Left cardiac atrium (tissue), 4 donors: Measurements from ENCODE around the gene GPR107. TPM values are rescaled to one million over a fixed set of nuclear protein-coding genes. Genes with fewer than 3 reads are reported as not detected.

Source experiments
- ATAC-seq, 2 donors: fragments of 200-7000 bp; cut with Tn5 transposase; one replicate each; pipeline ENCODE4 v1.9.1; 2020; ENCODE audit warnings: mild to moderate bottlenecking in 2 of 2, moderate library complexity in 2 of 2
- DNase-seq: peaks from one replicate; pipeline ENCODE4 v3.0.0-alpha.2; 2020
- intact Hi-C, 2 donors: fragments of 100-400 bp; cut with DNase I; formaldehyde crosslinking; loops; one replicate each; pipeline versions ENCODE4 v1.14.1 to v1.15.1; 2022 to 2023
- total RNA-seq, 2 donors: library from RNA; stranded (reverse); fragmentation: NEBNext Ultra II Directional; extraction: Animal tissue kit (Norgen Biotek cat#: 25700); gene quantifications; one replicate each; pipeline ENCODE4 v1.2.1, GENCODE V29; 2021
- donor health status: DM: no; HTN: yes; CAD: no.
- donor health status: DM: no; HTN: yes; CAD: no; lungs with severe emphysema.
- donor health status: DM: yes; HTN: yes; CAD: no.
- donor health status: Dilated cardiomyopathy.

Gene GPR107
- total RNA-seq, 2 donors from 2014 or later: 23.6 to 27.6 TPM

DNA sequence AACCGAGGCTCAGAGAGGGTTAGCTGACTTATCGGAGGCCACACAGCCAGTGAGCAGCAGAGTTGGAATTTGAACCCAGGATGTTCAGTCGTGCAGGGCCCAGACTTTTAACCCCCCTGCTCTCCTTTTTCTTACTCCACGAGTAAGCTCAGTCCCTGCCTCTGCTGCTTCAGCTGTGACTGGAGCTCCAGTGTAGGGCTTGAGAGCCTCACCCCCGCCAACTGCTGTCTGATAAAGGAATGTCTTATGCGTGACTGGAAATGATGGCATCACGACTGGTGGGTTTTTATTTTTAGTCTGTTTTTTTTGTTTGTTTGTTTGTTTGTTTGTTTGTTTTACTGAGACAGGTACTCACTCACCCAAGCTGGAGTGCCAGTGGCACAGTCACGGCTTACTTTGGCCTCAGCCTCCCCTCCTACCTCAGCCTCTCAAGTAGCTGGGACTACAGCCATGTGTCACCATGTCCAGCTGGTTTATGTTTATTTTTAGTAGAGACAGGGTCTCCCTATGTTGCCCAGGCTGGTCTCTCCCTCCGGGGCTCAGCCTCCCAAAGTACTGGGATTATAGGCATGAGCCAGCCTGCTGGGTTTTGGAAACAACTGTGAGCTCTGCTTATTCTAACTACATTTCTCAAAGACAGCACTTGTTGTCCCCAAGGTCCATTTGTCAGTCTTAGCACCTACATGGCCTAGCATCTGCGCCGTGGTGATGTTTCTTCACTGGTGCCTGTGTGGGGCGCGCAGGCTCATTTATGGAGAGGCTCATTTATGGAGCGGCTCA lies 66.0 kb downstream of the GPR107 start:
- DNase-seq (no peak), ATAC-seq (no peak)
- intact Hi-C loops: loop anchor here in 1 of 2 donors (10.0 kb wide), 1 partner anchor 225 kb away; no protein-coding TSS in a partner anchor

DNA sequence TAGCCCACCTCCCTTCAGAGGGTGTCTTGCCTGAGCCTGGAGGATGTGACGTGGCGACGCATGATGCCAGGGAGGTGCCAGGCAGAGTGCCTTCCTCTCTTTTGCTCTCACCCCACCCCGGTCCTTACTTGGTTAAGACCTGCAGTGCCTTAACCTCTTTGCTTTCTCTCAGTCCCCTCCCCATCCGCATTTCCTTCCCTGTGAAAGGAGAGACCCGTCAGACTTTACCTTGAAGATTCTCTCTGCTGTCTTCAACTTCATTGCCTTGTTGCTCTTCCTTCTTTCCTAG lies 66.5 kb downstream of the GPR107 start:
- DNase-seq (no peak), ATAC-seq (no peak)
- intact Hi-C loops: no loop called here

DNA sequence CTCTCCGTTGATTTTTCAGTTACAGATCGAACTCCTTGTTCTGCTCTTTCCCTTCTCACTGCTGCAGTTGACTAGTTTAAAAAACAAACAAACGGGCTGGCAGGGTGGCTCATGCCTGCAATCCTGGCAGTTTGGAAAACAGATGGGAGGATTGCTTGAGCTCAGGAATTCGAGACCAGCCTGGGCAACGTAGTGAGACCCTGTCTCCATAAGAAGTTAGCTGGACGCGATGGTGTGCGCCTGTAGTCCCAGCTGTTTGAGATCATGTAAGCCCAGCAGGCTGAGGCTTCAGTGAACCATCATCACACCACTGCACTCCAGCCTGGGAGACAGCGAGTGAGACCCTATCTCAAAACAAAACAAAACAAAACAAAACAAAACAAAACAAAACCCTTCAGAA lies 67.1 kb downstream of the GPR107 start:
- no peak for ATAC-seq
- DNase-seq: no peak
- intact Hi-C loops: no loop called here

DNA sequence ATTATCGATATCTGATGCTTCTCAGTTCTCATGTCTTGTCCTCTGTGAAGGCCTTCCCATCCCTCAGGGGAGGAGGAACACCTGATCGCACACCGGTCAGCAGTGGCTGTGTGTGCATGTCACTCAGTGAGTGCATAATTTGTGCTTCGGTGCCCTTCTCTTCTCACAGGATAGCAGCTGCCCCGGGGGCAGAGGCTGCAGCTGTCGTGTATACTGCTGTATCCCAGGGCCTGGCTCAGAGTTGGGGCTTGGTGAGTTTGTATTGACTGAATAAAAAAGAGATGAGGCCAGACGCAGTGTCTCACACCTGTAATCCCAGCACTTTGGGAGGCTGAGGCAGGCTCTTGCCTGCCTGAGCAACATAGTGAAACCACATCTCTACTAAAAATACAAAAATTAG lies 68.8 kb downstream of the GPR107 start:
- ATAC-seq: no peak
- no peak for DNase-seq
- intact Hi-C loops: no loop called here

- DNase-seq (no peak), ATAC-seq (no peak)
- intact Hi-C loops: no loop called here
These were observed 70.6 kb downstream of the GPR107 start for GRCh38 chr9:130124085-130124860.

DNA sequence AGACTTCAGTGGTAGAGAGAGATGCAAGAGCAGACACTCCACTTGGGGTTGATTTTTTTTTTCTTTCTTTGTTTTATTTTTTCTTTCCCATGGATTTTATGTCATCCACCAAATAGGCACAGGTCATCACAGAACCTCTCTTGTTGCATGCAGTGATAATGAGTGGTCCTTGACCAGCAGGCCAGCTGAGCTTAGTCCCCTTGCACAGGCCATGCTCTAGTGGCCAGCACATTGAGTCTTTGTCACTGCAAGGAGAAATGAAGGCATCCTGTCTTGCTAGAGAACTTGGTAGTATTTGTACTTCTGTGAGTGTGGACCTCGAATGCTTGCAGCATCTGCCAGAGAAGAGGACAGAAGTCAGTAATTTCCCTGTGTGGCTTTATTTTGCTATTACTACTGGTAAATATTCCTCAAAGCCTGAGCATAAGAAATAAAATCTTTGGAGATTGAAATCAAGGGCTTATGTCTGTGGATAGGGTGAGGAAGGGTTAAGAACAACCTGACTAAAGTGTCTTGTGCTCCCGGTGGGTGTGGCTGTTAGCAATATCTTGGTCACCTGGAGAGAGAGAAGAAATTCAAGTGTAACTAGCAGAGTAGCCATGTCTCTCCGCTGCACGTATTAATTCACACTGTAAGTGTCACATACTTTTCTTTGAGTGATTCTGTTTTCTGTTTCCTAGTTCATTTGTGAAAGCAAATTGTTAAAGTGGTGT lies 73.2 kb downstream of the GPR107 start:
- ATAC-seq (no peak), DNase-seq (no peak)
- intact Hi-C loops: no loop called here

GRCh38 chr9:130128251-130128650 lies 74.5 kb downstream of the GPR107 start:
- intact Hi-C loops: no loop called here
- ATAC-seq: peak; percentile 63 to 80
- no peak for DNase-seq

DNA sequence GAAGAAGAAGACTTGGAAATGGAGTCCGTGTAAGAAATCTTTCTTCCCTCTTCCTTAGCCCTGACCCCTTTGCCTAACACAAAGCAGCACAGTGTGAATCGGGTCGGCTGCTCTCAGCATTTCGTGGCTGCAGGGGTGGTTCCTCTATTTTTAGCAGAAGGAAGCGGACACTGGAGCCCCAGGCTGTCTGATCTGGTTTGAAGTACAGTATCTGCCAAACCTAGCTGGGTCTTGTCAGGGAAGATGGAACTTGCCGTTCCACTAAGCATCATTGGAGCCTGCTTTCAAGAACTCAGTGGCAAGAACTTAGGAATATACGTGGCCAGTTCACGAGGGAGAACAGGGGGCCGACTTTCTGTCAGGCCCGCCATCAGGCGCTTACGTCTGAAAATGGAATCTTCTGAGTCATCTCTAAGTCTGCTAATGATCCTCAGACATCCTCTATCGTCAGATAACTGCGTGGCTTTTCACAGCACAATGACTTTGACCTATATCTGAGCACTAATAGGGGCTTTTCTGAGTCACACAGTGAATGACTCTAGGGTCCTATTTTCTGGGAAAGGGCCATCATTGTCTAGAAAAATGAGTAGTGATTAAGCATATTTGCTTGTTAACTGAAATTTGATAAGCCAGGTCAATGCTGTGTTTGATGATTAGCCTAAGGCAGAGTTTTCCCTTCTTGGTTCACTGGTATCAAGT lies 75.2 kb downstream of the GPR107 start:
- DNase-seq (peak; percentile 55), ATAC-seq (peak; percentile 82 to 86)
- intact Hi-C loops: no loop called here

GRCh38 chr9:130129432-130130061 lies 75.8 kb downstream of the GPR107 start:
- intact Hi-C loops: no loop called here
- ATAC-seq (peak in 1 of 2 donors; percentile 22), DNase-seq (no peak)

DNA sequence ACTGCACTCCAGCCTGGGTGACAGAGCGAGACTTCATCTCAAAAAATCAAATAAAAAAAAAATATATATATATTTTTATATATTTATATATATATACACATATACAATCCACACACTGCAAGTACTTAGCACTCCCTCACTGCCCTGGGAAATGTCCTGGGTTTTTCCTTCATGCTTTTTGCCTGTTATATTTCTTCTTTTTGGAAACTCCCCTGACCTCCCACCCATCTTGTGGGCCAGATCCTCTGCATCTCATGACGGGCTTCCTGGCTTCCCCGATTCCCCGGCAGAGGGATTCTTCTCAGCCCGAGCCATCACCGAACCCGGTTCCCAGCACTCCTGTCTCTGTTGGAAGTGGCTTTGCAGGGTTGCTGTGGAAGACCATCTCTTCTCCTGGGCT lies 79.0 kb downstream of the GPR107 start:
- ATAC-seq (no peak), DNase-seq (no peak)
- intact Hi-C loops: no loop called here

GRCh38 chr9:130137081-130137640 lies 83.5 kb downstream of the GPR107 start:
- DNase-seq: no peak
- intact Hi-C loops: no loop called here
- no peak for ATAC-seq

DNA sequence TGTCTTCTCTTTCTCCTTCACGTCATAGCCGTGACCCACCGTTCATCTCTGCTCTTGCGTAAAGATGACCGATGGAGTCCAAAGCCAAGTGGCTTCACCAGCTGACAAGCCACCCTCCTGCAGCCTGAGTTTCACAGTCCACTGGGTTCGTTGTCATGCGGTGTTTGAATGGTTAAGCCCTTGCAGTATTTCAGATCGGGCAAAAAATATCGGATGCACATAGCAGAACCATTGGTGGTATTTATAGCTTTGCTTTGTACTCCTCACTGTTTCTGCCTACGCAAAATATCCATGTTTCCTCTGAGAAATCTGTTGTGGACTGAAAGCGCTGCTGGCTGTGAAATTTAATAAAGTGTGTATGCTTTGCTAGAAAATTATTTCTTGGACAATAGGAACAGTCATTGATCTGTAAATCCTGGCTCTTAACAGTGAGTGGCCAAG lies 84.0 kb downstream of the GPR107 start:
- ATAC-seq (no peak), DNase-seq (no peak)
- intact Hi-C loops: no loop called here

GRCh38 chr9:130138171-130138653 lies 84.5 kb downstream of the GPR107 start:
- ATAC-seq: peak; percentile 35 to 93
- peak; percentile 69 for DNase-seq
- intact Hi-C loops: no loop called here

DNA sequence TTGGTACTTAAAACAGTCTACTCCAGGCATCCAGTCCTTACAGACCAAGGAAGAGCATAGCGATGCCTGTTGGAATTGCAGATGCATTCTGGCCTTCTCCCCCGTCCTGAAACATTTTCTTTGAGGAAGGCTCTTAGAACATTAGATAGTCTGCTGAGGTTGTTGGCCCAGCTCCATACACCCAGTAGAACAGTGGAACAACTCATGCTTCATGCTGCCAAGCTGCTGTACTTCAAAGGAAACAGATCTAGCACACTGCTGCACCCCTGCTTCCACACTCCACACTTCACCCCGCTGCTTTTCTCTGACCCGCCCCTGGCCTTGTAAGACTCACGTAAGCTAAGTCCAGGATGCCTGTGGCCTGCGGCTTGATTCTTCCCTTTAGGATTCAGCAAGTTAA lies 85.1 kb downstream of the GPR107 start:
- ATAC-seq (peak; percentile 75 to 88), DNase-seq (peak; percentile 75)
- intact Hi-C loops: no loop called here

DNA sequence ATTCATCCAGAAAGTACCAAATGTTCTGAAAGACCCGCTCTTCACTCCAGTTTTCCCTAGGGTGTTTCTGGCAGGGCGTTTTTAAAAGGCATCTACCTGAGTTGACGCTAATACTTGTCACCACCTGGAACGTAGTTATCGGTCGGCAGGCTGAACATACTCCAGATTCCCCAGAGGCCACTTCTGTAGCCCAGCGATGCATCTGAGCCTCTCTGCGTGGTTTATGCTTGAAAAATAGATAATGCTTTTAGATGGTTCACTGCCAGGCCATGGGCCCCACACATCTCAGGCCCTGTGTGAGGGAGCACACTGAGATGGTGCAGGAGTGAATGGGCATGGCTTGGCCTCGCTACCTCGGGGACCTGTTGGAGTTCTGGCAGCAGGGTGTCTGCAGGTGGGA lies 85.5 kb downstream of the GPR107 start:
- DNase-seq: no peak
- ATAC-seq: no peak
- intact Hi-C loops: no loop called here

GRCh38 chr9:130140706-130141105 lies 87.0 kb downstream of the GPR107 start:
- DNase-seq (no peak), ATAC-seq (no peak)
- intact Hi-C loops: no loop called here

DNA sequence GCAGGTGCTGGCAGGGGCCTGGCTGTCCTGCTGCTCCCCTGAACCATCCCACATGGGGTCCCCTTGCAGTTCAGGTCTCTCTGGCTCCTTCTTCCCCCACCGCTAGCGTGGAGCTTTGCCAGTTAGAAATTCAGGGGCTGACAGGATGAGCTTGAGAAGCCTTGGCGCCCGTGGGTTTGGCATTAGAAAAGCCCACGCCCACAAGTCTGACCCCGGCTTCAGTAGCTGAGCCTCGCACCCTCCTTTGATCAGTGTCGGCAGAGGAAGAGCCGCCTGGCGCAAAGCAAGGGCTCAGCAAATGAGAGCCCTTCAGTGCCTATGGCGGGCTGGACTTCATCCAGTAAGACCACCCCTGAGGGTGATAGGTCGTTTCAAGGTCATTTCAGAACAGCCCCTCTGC lies 88.3 kb downstream of the GPR107 start:
- DNase-seq (no peak), ATAC-seq (no peak)
- intact Hi-C loops: no loop called here

DNA sequence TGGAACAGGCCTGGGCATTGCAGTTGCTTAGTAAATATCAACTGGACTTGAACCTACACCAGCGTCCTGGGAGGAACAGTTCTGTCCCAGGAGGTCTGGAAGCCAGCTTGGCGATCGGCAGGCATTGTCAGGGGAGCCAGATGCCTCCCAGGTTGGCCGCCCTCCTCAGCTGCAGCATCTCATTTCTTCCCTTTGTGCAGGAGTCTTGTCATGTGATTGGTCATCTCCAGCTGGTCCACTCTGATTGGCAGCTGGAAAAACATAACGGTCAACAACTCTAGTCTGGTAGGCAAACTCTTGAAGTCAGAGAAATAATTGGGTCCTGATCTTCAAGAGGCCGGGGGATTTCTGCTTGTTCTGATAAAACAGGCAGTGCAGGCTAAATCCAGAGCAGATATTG lies 88.9 kb downstream of the GPR107 start:
- ATAC-seq: no peak
- intact Hi-C loops: no loop called here
- DNase-seq: no peak
